ENCODE measurements around the gene GCLC. TPM values are rescaled to one million over a fixed set of nuclear protein-coding genes. Genes with fewer than 3 reads are reported as not detected.

Gene GCLC
- total and polyA plus RNA-seq, 2 donors (not counting 1 experiment from before 2014, with no cell fraction given), result 10.7 to 25.8 TPM

DNA sequence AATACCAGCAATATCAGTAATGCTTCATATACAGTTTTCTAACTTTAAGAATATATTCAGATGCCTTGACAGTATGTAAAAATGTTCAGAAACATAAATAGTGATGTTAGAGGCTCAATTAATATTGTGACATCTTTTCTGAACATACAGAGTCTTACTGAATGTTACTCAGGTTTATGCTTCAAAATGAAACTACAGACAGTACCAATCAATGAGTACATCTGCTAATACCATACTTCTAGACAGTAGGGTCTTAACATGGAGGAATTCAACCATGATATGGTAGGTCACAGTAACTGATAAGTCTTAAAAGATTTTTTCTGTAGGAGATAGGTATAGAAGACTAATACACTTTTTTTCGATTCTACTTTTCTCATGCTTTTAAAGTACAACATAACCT, 8.3 kb downstream of the GCLC start:
- no peak overlapping the region for H3K4me2 ChIP-seq (replicated peaks; ENCODE audit: low read depth, low read length, poor library complexity, severe bottlenecking)
- H3K4me1 Mint-ChIP-seq, result peaks cover 34% of the 10 kb centered on the region

DNA sequence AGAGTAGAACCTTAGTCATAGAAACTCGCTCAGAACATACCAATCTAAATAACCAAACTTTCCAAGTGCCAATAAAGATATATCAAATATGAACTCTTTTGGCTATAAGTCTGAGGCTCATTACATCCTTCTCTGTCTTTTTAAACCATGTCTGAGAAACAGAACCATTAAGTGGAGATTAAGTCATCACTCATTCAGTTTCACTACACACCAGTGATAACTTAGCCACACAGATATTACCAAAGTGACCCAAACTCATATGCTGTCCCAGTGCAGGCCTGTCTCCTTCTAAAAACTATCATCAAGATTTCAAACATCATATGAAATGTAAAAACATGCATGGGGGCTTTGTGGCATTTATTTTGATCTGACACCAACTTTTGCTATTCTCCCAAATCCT, 12.0 kb downstream of the GCLC start:
- Mint-ChIP-seq H3K9me3 (ENCODE audit: insufficient read depth) (no peaks in the 10 kb centered on the region), H3K4me1 (peaks cover 30% of the 10 kb centered on the region), H3K4me3 (no peak overlapping the region), H3K27ac (no peak overlapping the region), H3K27me3 (no peaks in the 10 kb centered on the region)
- DNase-seq (no peak), ATAC-seq (ENCODE audit: low read depth) (no peak)
- H3K4me2 ChIP-seq (replicated peaks; ENCODE audit: low read depth, low read length, poor library complexity, severe bottlenecking), result no peak overlapping the region
- no peak overlapping the region for H3K4me3 ChIP-seq (ENCODE audit: control extremely low read depth in 1 of 5, extremely low read depth in 1 of 5, insufficient read depth in 1 of 5, low read depth in 2 of 5, low read length in 4 of 5)
- ChIA-PET POLR2A (no interaction called here), CTCF (interaction anchor here (0.9 to 1.0 kb wide), 2 partner anchors 12 to 192 kb away, joined by 3 read pairs; partner anchors contain the start of gene GCLC)
- H3K27ac ChIP-seq (ENCODE audit: low read length in 2 of 2), result no peak overlapping the region
- peaks cover 7 to 13% of the 10 kb centered on the region in 2 donors for H3K4me1 ChIP-seq (ENCODE audit: control insufficient read depth in 2 of 2, insufficient read depth in 2 of 2, low read length in 2 of 2)
- intact Hi-C loops (cut with micrococcal nuclease), result no loop called here
- no peaks in the 10 kb centered on the region for H3K27me3 ChIP-seq (replicated peaks in 1 of 4; ENCODE audit: control extremely low read depth in 1 of 4, control insufficient read depth in 3 of 4, insufficient read depth in 4 of 4, low read length in 3 of 4)
- peaks cover 75% of the 10 kb centered on the region for H3K79me2 ChIP-seq (ENCODE audit: control insufficient read depth, insufficient read depth, low read length)
- no peaks in the 10 kb centered on the region for H3K36me3 ChIP-seq (replicated peaks in 1 of 2; ENCODE audit: control extremely low read depth in 1 of 2, control insufficient read depth in 1 of 2, extremely low read depth in 1 of 2, insufficient read depth in 2 of 2, low read length in 1 of 2)
- WGBS (ENCODE audit: insufficient coverage), result no CpG with 5 or more reads among the region's 1 CpG
- no peak for TF ChIP-seq EZH2 (IDR thresholded peaks at IDR 0.05; ENCODE audit: borderline replicate concordance, insufficient read depth, low read depth, low read length, poor library complexity, severe bottlenecking)
- TF ChIP-seq, protein P1, sequence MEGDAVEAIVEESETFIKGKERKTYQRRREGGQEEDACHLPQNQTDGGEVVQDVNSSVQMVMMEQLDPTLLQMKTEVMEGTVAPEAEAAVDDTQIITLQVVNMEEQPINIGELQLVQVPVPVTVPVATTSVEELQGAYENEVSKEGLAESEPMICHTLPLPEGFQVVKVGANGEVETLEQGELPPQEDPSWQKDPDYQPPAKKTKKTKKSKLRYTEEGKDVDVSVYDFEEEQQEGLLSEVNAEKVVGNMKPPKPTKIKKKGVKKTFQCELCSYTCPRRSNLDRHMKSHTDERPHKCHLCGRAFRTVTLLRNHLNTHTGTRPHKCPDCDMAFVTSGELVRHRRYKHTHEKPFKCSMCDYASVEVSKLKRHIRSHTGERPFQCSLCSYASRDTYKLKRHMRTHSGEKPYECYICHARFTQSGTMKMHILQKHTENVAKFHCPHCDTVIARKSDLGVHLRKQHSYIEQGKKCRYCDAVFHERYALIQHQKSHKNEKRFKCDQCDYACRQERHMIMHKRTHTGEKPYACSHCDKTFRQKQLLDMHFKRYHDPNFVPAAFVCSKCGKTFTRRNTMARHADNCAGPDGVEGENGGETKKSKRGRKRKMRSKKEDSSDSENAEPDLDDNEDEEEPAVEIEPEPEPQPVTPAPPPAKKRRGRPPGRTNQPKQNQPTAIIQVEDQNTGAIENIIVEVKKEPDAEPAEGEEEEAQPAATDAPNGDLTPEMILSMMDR (IDR thresholded peaks at IDR 0.05), result no peak
- peaks cover 0 to 4% (median 0%) of the 10 kb centered on the region in 3 donors for H3K9me3 ChIP-seq (ENCODE audit: control extremely low read depth in 1 of 3, control insufficient read depth in 2 of 3, insufficient read depth in 1 of 3, low read length in 2 of 3)
- H2AFZ ChIP-seq (ENCODE audit: insufficient read depth, low read depth, low read length, poor library complexity, severe bottlenecking), result no peak overlapping the region
- peaks cover 7% of the 10 kb centered on the region for H4K20me1 ChIP-seq (ENCODE audit: control insufficient read depth, insufficient read depth, low read length, poor library complexity, severe bottlenecking)
- no peak overlapping the region for H3K9ac ChIP-seq (ENCODE audit: low read length)

More for the DNA sequence above, 8.3 kb downstream of the GCLC start:
- Histone ChIP-seq H3K36me3 (replicated peaks in 1 of 2; ENCODE audit: control extremely low read depth in 1 of 2, control insufficient read depth in 1 of 2, extremely low read depth in 1 of 2, insufficient read depth in 2 of 2, low read length in 1 of 2) (no peaks in the 10 kb centered on the region), H4K20me1 (ENCODE audit: control insufficient read depth, insufficient read depth, low read length, poor library complexity, severe bottlenecking) (peaks cover 14% of the 10 kb centered on the region), H3K9ac (ENCODE audit: low read length) (no peak overlapping the region), H3K4me3 (ENCODE audit: control extremely low read depth in 1 of 5, extremely low read depth in 1 of 5, insufficient read depth in 1 of 5, low read depth in 2 of 5, low read length in 4 of 5) (no peak overlapping the region), H3K9me3 (ENCODE audit: control extremely low read depth in 1 of 3, control insufficient read depth in 2 of 3, insufficient read depth in 1 of 3, low read length in 2 of 3) (peaks cover 0 to 4% (median 0%) of the 10 kb centered on the region in 3 donors), H3K27me3 (replicated peaks in 1 of 4; ENCODE audit: control extremely low read depth in 1 of 4, control insufficient read depth in 3 of 4, insufficient read depth in 4 of 4, low read length in 3 of 4) (no peaks in the 10 kb centered on the region), H3K4me1 (ENCODE audit: control insufficient read depth in 2 of 2, insufficient read depth in 2 of 2, low read length in 2 of 2) (peaks cover 7 to 11% of the 10 kb centered on the region in 2 donors), H3K27ac (ENCODE audit: low read length in 2 of 2) (no peak overlapping the region), H2AFZ (ENCODE audit: insufficient read depth, low read depth, low read length, poor library complexity, severe bottlenecking) (no peak overlapping the region), H3K79me2 (ENCODE audit: control insufficient read depth, insufficient read depth, low read length) (peaks cover 77% of the 10 kb centered on the region)
- Mint-ChIP-seq H3K27me3 (no peaks in the 10 kb centered on the region), H3K27ac (no peak overlapping the region), H3K9me3 (ENCODE audit: insufficient read depth) (no peaks in the 10 kb centered on the region), H3K4me3 (no peak overlapping the region)
- ChIA-PET POLR2A (no interaction called here), CTCF (interaction anchor here (0.5 to 1.2 kb wide), 3 partner anchors 182 to 195 kb away, joined by 3 read pairs; no protein-coding TSS in a partner anchor)
- ATAC-seq (ENCODE audit: low read depth) (no peak), DNase-seq (no peak)
- intact Hi-C loops (cut with micrococcal nuclease), result no loop called here
- WGBS (ENCODE audit: insufficient coverage), result no CpG with 5 or more reads among the region's 1 CpG
- TF ChIP-seq, protein P1 (IDR thresholded peaks at IDR 0.05), result no peak
- no peak for TF ChIP-seq EZH2 (IDR thresholded peaks at IDR 0.05; ENCODE audit: borderline replicate concordance, insufficient read depth, low read depth, low read length, poor library complexity, severe bottlenecking)

Measured in B cell (primary cell).